Epidermal melanocyte (primary cell): ENCODE data around the gene TSC22D1.

Source experiments
- DNase-seq: peaks from one replicate; pipeline ENCODE4 v3.0.0; 2011; ENCODE audit warnings: low spot score; ENCODE audit not compliant: insufficient read length

The TSC22D1 gene

GRCh38 chr13:44407891-44408290 is 168.2 kb downstream of the TSC22D1 start:
- DNase-seq, result no peak

GRCh38 chr13:44407379-44407778 is 168.8 kb downstream of the TSC22D1 start:
- no peak for DNase-seq

- DNase-seq, result no peak
Observed at GRCh38 chr13:44406617-44407016, 169.5 kb downstream of the TSC22D1 start.

GRCh38 chr13:44404261-44405132 is 171.6 kb downstream of the TSC22D1 start:
- DNase-seq, result no peak

GRCh38 chr13:44403461-44404056 is 172.6 kb downstream of the TSC22D1 start:
- no peak for DNase-seq

- no peak for DNase-seq
Observed at GRCh38 chr13:44402899-44403445, 173.2 kb downstream of the TSC22D1 start.

- no peak for DNase-seq
Observed at GRCh38 chr13:44401577-44401976, 174.6 kb downstream of the TSC22D1 start.

- DNase-seq, result no peak
Observed at GRCh38 chr13:44400736-44401135, 175.4 kb downstream of the TSC22D1 start.

- DNase-seq, result no peak
Observed at GRCh38 chr13:44399074-44399473, 177.1 kb downstream of the TSC22D1 start.

GRCh38 chr13:44398606-44399005 is 177.5 kb downstream of the TSC22D1 start:
- DNase-seq, result no peak

- DNase-seq, result no peak
Observed at GRCh38 chr13:44397766-44398223, 178.3 kb downstream of the TSC22D1 start.

GRCh38 chr13:44396701-44397580 is 179.2 kb downstream of the TSC22D1 start:
- DNase-seq, result no peak

- DNase-seq, result no peak
Observed at GRCh38 chr13:44395976-44396694, 180.0 kb downstream of the TSC22D1 start.

GRCh38 chr13:44394658-44395057 is 181.5 kb downstream of the TSC22D1 start:
- no peak for DNase-seq

- DNase-seq, result no peak
Observed at GRCh38 chr13:44393391-44393790, 182.7 kb downstream of the TSC22D1 start.

- no peak for DNase-seq
Observed at GRCh38 chr13:44389876-44390275, 186.3 kb downstream of the TSC22D1 start.

- no peak for DNase-seq
Observed at GRCh38 chr13:44389060-44389666, 187.0 kb downstream of the TSC22D1 start.

GRCh38 chr13:44388427-44389059 is 187.6 kb downstream of the TSC22D1 start:
- no peak for DNase-seq

- no peak for DNase-seq
Observed at GRCh38 chr13:44386913-44387556, 189.1 kb downstream of the TSC22D1 start.
